Activated T-helper 1 cell treated with anti-CD3 and anti-CD28 coated beads, Interleukin-12 subunit alpha, Interleukin-12 subunit beta, Interleukin-2, Interleukin-4 antibody, amounts not matched to agents 30 ng/mL and 10 ng/mL and 1 ng/mL, durations not matched to agents 14 hours and 24 hours and 36 hours (primary cell): Measurements from ENCODE around the gene NRCAM. TPM values are rescaled to one million over a fixed set of nuclear protein-coding genes. Genes with fewer than 3 reads are reported as not detected.

Source experiments
- DNase-seq: peaks from one replicate; pipeline ENCODE4 v3.0.0; 2021; ENCODE audit warnings: low spot score
- H3K27ac Mint-ChIP-seq: one replicate; pipeline ENCODE4 v1.8.0; 2021; ENCODE audit warnings: mild to moderate bottlenecking, mixed read lengths
- H3K27me3 Mint-ChIP-seq: one replicate; pipeline ENCODE4 v1.8.0; 2022; ENCODE audit warnings: mild to moderate bottlenecking, moderate library complexity, mixed read lengths; ENCODE audit not compliant: insufficient read depth
- H3K36me3 Mint-ChIP-seq: one replicate; pipeline ENCODE4 v1.8.0; 2021; ENCODE audit warnings: low read depth, mixed read lengths
- H3K4me1 Mint-ChIP-seq: one replicate; pipeline ENCODE4 v1.8.0; 2021; ENCODE audit warnings: low read depth, mixed read lengths
- H3K4me3 Mint-ChIP-seq: one replicate; pipeline ENCODE4 v1.8.0; 2021; ENCODE audit warnings: mild to moderate bottlenecking, moderate library complexity, mixed read lengths
- H3K9me3 Mint-ChIP-seq: one replicate; pipeline ENCODE4 v1.8.0; 2021; ENCODE audit warnings: mixed read lengths
- intact Hi-C: fragments of 100-400 bp; cut with micrococcal nuclease; formaldehyde crosslinking; loops from one replicate; pipeline ENCODE4 v1.15.1; 2024
- total RNA-seq: library from RNA; stranded (reverse); gene quantifications from 2 replicates; pipeline ENCODE4 v1.2.3, GENCODE V29; 2022

The NRCAM gene
- total RNA-seq, 1 donor from 2014 or later, result 0.21 TPM

DNA sequence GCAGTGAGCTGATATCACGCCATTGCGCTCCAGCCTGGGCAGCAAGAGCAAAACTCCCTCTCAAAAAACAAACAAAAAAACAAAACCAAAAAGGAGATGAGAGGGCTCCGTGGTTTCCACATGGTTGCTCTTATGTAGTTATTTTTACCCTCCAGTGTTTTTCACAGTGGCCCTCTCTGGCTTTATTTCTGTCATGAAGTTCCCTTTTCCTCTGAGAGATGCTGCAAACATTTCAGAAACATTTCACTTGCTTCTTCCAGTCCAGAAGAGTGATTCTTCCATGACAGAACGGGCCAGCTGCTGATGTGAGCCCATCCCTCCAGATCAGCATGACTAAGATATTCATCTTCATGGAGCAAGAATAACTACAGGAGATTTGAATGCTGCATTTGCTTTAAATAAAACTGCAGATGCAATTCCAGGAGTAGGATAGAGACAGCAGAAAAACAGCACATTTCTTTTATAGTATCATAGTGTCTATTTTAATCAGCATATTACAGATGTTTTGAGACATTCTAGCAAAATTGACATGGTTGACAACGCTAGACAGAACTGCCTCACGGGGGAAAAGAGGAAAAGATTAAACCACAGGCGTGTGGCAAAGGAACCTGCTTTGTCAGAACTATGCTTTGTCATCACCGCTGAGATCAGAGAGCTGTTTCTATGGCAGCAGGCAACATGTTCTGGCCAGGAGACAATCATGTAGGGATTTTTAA is 40.3 kb downstream of the NRCAM start:
- peaks cover 13% of the 10 kb centered on the region for H3K4me1 Mint-ChIP-seq
- no peak for DNase-seq

DNA sequence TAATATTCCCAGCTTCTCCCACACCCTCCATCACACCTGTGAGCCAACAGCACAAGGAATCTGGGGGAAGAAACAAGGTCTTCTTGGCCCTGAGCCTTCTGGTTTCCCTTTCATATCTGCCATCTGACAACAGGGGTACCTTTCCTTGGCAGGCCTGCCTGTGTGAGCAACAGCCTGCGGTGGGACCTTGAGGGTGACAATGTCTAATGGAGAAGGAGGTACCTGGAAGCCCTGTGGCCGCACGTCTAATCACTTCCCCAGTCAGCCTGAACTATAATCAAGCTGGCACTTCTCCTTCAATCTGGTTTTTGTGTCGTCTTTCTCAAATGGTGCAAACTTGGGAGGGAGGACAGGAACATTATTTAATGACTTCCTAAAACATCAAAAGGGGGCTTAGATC is 41.2 kb downstream of the NRCAM start:
- no peak for DNase-seq
- Mint-ChIP-seq H3K36me3 (no peaks in the 10 kb centered on the region), H3K27ac (no peak overlapping the region), H3K4me1 (peaks cover 13% of the 10 kb centered on the region), H3K27me3 (peaks cover 4% of the 10 kb centered on the region), H3K4me3 (no peak overlapping the region), H3K9me3 (no peaks in the 10 kb centered on the region)
- intact Hi-C loops, result no loop called here

More for the DNA sequence above, 40.3 kb downstream of the NRCAM start:
- intact Hi-C loops, result no loop called here
- Mint-ChIP-seq H3K27me3 (peaks cover 4% of the 10 kb centered on the region), H3K27ac (peak overlapping the region; percentile 2), H3K4me3 (no peak overlapping the region), H3K9me3 (no peaks in the 10 kb centered on the region), H3K36me3 (no peaks in the 10 kb centered on the region)

DNA sequence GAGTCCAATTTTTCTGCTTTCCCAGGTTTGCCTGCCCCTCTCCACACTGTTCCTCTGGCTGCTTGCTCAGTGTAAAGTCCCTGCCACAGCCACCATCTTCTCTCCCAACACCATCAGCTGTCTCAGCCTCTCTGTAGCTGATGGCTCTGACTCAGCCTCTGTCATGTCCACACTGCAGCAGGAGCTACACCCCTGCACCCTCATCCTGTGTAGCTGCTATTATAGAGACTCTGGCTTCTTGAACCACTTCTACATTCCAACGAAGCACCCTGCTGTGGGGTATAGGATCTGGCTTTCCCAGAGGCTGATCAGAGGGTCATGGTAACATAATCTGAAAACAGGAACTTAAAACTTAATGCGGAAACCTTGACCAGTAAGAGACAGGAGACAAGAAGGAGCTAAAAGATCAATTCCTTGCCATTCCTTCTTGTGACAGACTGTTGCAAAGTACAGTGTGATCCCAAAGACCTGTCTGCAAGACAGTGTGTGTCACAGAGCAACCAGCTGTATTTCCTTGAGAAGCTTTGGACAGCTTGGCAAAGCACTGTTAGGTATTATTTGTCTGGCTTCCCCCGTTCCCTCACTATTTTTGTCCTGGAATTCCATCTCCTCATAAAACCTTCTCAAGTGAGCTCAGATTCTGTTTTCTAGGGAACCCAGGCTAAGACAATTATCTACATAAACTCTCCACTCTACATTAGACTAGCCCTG is 42.3 kb downstream of the NRCAM start:
- Mint-ChIP-seq H3K9me3 (no peaks in the 10 kb centered on the region), H3K27me3 (peaks cover 4% of the 10 kb centered on the region), H3K27ac (no peak overlapping the region), H3K36me3 (no peaks in the 10 kb centered on the region), H3K4me1 (peaks cover 13% of the 10 kb centered on the region), H3K4me3 (no peak overlapping the region)
- intact Hi-C loops, result no loop called here
- no peak for DNase-seq

DNA sequence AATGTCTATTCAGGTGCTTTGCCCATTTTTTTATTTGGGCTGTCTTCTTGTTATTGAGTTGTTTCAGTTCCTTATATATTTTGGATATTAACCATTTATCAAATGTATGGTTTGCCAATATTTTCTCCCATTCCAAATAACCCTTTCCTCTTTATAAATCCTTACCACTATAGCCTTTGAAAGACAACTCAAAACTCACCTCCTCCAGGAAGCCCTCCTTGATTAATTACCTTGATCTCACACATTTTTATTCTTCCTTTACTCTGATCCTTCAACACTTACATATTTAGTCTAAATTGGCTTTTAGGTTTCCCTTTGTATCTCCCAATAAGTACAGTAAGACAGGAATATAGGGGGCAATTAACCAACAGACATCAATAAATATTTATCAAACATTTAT is 42.9 kb downstream of the NRCAM start:
- Mint-ChIP-seq H3K4me3 (no peak overlapping the region), H3K27me3 (peaks cover 4% of the 10 kb centered on the region)
- intact Hi-C loops, result no loop called here

DNA sequence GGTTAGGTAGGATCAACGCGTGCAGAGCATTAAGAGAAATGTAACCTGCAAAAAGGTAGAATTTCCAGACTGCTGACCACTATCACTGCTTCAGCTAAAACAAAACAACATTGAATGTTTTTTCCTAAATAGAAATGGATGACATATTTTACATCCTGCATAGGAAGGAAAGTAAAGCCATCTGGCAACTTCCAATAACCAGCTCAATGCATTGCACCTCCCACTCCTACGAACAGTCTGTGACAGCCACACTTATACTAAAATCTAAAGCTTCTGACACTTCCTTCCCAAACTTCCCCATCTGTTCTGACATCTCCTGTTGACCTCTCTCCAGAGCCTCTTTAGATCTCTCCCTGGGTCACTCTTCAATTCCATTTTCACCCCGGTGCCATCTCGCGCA is 47.1 kb downstream of the NRCAM start:
- Mint-ChIP-seq H3K27me3 (peaks cover 4% of the 10 kb centered on the region), H3K4me3 (no peak overlapping the region), H3K27ac (no peak overlapping the region), H3K36me3 (no peaks in the 10 kb centered on the region), H3K4me1 (no peaks in the 10 kb centered on the region), H3K9me3 (no peaks in the 10 kb centered on the region)
- intact Hi-C loops, result no loop called here
- DNase-seq, result no peak

More for the DNA sequence above, 42.9 kb downstream of the NRCAM start:
- Mint-ChIP-seq H3K36me3 (no peaks in the 10 kb centered on the region), H3K4me1 (peaks cover 13% of the 10 kb centered on the region), H3K9me3 (no peaks in the 10 kb centered on the region), H3K27ac (peak overlapping the region; percentile 25)
- no peak for DNase-seq

DNA sequence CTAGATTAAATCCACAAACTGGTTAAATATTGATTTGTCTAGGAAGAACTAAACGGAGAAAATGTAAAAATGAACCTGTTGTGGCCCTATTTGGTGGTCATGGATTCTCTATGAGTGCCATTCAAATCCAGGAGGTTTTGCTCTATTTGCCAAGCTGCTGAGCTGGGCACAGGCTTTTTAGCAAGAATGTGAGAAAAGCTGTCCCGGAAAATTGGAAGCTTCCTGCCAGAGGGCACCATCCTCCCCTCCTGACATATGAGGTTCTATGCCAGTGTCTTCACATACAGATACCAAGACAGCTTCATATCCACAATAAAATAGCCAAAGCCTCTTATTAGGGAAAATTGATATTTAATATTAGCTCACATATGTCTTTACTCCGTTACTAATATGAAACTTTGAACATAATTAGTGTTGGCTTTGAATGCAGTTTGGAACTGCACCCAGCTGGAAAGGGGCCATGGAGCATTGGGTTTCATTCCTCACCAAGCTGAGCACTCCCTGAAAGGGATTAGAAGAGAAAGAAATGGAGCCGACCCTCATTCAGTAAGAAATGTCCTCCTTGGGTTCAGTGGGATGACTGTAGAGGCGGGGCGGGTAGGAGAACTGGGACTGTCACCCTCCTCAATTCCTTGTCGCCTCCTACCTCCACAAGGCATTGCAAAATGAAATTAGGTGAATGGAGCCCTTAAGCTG is 47.8 kb downstream of the NRCAM start:
- peaks cover 4% of the 10 kb centered on the region for H3K27me3 Mint-ChIP-seq
- H3K4me1 Mint-ChIP-seq, result no peaks in the 10 kb centered on the region
- no peak for DNase-seq
- H3K4me3 Mint-ChIP-seq, result no peak overlapping the region
- H3K9me3 Mint-ChIP-seq, result no peaks in the 10 kb centered on the region
- intact Hi-C loops, result no loop called here
- no peak overlapping the region for H3K27ac Mint-ChIP-seq
- H3K36me3 Mint-ChIP-seq, result no peaks in the 10 kb centered on the region

DNA sequence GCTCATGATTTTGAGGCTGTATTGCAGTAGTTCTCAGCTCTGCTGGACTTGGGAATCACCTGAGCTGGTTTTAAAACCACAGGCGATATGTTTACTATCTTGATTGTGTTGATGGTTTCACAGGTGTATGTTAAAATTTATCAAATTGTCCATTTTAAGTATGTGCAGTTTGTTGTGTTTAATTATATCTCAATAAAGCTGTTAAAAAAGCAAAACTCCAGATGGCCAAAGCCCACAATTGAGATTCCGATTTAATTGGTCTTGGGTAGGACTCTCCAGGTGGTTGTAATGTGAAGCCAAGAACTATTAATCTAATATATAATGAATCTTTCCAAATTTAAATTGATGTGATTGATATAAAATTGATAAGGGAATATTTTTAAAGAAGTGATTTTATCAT is 48.6 kb downstream of the NRCAM start:
- Mint-ChIP-seq H3K4me3 (no peak overlapping the region), H3K27me3 (peaks cover 3% of the 10 kb centered on the region), H3K4me1 (no peaks in the 10 kb centered on the region), H3K36me3 (no peaks in the 10 kb centered on the region), H3K27ac (no peak overlapping the region), H3K9me3 (no peaks in the 10 kb centered on the region)
- no peak for DNase-seq
- intact Hi-C loops, result no loop called here

DNA sequence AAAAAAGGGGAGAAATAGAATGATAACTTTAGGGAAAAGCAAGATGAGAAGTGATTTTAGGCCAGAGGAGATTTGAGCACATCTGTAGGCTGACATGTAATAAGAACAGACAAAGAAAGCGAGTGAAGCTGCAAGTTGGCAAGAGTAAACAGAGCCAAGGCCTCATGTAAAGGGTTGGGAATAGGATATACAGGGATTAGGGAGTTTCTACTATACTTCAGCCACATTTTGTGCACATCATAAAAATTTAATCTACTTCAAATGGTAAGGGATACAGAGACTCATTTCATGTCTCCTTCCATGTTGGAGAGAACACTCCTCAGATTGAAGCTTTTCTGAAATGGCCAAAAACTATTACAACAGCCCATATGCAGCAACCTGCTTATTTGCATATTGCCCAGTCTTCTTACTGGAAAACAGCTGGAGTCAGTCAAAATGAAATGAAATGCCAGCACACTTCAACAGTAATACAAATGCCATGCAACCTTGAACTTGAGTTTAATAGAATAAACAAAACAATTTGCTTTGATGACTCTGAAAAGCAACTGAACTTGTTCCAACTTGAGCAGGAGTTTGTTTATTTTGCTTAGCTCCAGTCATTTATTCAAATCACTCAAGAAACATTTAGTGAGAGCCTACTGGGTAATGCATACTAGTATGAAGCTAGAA is 49.9 kb downstream of the NRCAM start:
- Mint-ChIP-seq H3K27me3 (no peaks in the 10 kb centered on the region), H3K9me3 (no peaks in the 10 kb centered on the region), H3K4me1 (no peaks in the 10 kb centered on the region), H3K4me3 (no peak overlapping the region), H3K27ac (no peak overlapping the region), H3K36me3 (no peaks in the 10 kb centered on the region)
- intact Hi-C loops, result no loop called here
- no peak for DNase-seq

DNA sequence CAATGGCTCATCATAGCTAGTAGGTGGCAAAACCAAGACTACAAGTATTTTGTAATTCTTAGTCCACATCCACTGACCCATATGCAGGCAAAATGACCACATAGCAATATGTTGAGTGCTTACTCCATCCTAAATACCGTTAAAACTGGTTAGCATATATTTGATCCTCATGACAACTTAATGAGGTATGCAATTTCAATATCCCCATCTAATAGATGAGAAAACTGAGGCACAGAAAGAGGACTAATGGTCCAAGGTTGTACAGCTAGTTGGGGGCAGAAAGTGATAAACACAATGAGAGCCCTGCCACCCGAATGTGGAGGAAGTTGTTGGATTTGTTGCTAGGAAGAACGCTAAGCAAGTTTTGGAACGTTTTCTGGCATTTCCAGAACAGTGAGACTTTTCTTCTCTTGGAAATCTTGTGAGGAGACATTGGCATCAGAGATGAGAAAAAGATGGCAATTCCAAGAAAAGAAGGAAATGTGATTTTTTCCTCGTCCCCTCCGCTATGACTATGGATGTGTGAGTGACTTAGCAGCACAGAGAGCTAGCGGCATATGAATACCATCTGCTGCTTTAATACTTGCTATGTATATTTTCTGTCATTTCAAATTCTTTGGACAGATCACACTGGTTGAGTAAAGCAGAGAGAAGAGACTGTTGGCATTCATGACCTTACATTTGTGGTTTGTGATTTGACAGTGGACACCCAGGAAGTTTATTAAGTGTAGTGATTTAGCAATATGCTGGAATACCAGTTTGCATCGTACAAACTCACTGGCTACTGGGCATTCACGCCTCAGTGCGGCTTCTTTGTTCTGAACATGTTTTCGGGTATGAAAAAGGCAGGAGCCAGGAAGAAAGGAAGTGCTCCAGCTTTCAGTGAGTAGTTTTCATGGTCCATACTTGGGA is 51.5 kb downstream of the NRCAM start:
- no peak for DNase-seq
- Mint-ChIP-seq H3K9me3 (no peaks in the 10 kb centered on the region), H3K27ac (no peak overlapping the region), H3K36me3 (no peaks in the 10 kb centered on the region), H3K4me1 (no peaks in the 10 kb centered on the region), H3K27me3 (peaks cover 4% of the 10 kb centered on the region), H3K4me3 (no peak overlapping the region)
- intact Hi-C loops, result no loop called here

DNA sequence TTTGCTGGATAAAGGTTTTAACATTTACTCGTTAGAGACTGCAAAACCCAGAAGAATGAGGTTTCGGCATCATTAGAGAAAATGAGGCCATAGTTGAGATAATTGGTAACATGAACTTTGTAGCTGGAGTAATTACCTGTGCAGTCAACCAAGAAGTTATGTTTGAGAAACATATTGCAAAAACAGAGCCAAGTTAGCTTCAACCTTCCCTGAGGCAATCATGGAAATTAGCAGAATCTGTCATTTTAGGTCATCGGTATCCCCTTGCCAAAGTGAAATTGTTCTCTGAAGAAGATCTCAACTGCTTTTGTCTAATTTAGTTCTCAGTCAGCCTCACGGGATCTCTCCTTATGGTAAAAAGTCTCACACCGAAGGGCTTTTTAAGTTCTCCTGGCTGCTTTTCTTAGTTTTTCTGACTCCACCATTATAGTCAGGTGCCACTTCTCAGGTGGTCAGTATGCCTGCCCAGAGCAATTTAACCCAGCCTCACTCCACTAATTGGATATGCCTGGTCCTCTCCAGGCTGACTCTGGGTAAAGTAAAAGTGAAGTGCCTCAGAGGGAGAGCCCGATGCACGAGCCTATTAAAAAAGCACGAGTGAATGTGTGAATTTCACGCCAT is 52.5 kb downstream of the NRCAM start:
- no peak for DNase-seq
- no peaks in the 10 kb centered on the region for H3K36me3 Mint-ChIP-seq
- H3K4me3 Mint-ChIP-seq, result no peak overlapping the region
- no peak overlapping the region for H3K27ac Mint-ChIP-seq
- no peaks in the 10 kb centered on the region for H3K4me1 Mint-ChIP-seq
- peaks cover 5% of the 10 kb centered on the region for H3K27me3 Mint-ChIP-seq
- no peaks in the 10 kb centered on the region for H3K9me3 Mint-ChIP-seq
- intact Hi-C loops, result no loop called here

DNA sequence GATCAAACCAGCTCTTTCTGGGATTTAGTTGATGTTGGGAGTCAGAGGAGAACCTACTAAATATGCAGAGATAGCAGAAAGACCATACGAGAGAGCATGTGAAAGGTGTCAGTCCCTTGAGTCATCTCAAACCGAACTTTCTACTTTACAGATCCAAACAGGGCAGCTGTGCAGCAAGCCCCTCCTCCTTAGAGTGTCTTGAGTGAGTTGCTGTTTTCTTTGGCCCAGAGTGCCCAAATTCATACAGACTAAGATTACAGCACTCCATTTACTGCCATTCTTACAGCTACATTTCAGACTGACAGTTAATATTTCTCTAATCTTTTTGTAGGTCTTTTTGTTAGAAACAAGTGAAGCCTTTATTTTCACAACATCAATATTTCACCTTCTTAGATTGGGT is 53.4 kb downstream of the NRCAM start:
- Mint-ChIP-seq H3K27ac (no peak overlapping the region), H3K9me3 (no peaks in the 10 kb centered on the region)

DNA sequence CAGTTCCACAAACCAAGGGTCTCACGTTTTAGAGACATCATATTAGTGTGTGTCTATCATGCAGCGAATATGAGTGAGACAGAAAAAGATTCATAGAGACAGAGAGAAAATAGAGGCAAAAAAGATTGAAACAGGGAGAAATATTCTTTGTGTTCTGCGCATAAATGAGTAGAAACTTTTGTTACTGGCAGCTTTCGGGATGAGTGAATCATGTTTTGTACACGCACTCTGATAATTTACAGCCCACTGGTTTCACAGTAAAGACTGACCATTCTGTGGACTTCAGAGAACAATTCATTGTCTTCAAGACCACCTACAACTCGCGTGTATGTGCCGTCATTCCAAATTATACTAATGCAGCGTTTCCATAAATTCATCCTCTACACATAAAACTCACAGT is 60.2 kb downstream of the NRCAM start:
- Mint-ChIP-seq H3K4me1 (no peaks in the 10 kb centered on the region), H3K4me3 (no peak overlapping the region), H3K36me3 (no peaks in the 10 kb centered on the region), H3K27me3 (peaks cover 5% of the 10 kb centered on the region), H3K9me3 (no peaks in the 10 kb centered on the region), H3K27ac (no peak overlapping the region)
- no peak for DNase-seq
- intact Hi-C loops, result no loop called here

More for the DNA sequence above, 53.4 kb downstream of the NRCAM start:
- Mint-ChIP-seq H3K4me1 (no peaks in the 10 kb centered on the region), H3K4me3 (no peak overlapping the region), H3K27me3 (peaks cover 5% of the 10 kb centered on the region), H3K36me3 (no peaks in the 10 kb centered on the region)
- intact Hi-C loops, result no loop called here
- no peak for DNase-seq
